H9 (cell line): ENCODE results near the gene EVL. TPM values are rescaled to one million over a fixed set of nuclear protein-coding genes. Genes with fewer than 3 reads are reported as not detected.

Source experiments
- DNase-seq: peaks from one replicate; pipeline ENCODE4 v3.0.0-alpha.2; 2017
- H2AFZ ChIP-seq: one replicate; pipeline ENCODE4 v1.6.1; 2013; ENCODE audit warnings: mild to moderate bottlenecking, low read length, control low read depth, moderate library complexity
- H2AK5ac ChIP-seq: 2 replicates; pipeline ENCODE4 v1.6.1; 2013; ENCODE audit warnings: low read length, control low read depth, mixed read lengths; ENCODE audit not compliant: insufficient read length
- H2BK120ac ChIP-seq: one replicate; pipeline ENCODE4 v1.6.1; 2013; ENCODE audit warnings: low read depth, mild to moderate bottlenecking, low read length, control low read depth, inconsistent platforms; ENCODE audit not compliant: poor library complexity, severe bottlenecking
- H2BK12ac ChIP-seq: 2 replicates; pipeline ENCODE4 v1.6.1; 2013; ENCODE audit warnings: low read length, control low read depth, mixed read lengths, low read depth; ENCODE audit not compliant: insufficient read length
- H2BK15ac ChIP-seq: 2 replicates; pipeline ENCODE4 v1.6.1; 2013; ENCODE audit warnings: low read depth, low read length, control low read depth
- H2BK20ac ChIP-seq: one replicate; pipeline ENCODE4 v1.6.1; 2013; ENCODE audit warnings: low read depth, mild to moderate bottlenecking, low read length, control low read depth, inconsistent platforms; ENCODE audit not compliant: poor library complexity, severe bottlenecking
- H2BK5ac ChIP-seq: 2 replicates; pipeline ENCODE4 v1.6.1; 2013; ENCODE audit warnings: low read length, control low read depth, mixed read lengths; ENCODE audit not compliant: insufficient read length
- H3K14ac ChIP-seq: 2 replicates; pipeline ENCODE4 v1.6.1; 2013; ENCODE audit warnings: low read length, control low read depth; ENCODE audit not compliant: insufficient read depth
- H3K18ac ChIP-seq: 2 replicates; pipeline ENCODE4 v1.6.1; 2013; ENCODE audit warnings: low read depth, mild to moderate bottlenecking, mixed read lengths, low read length, control low read depth; ENCODE audit not compliant: insufficient read length
- H3K23ac ChIP-seq: 2 replicates; pipeline ENCODE4 v1.6.1; 2013; ENCODE audit warnings: low read length, control low read depth, mixed read lengths, low read depth; ENCODE audit not compliant: insufficient read length
- H3K23me2 ChIP-seq: 2 replicates; pipeline ENCODE4 v1.6.1; 2013; ENCODE audit warnings: low read depth, mild to moderate bottlenecking, mixed read lengths, low read length, control low read depth; ENCODE audit not compliant: insufficient read length, poor library complexity, severe bottlenecking
- H3K27ac ChIP-seq: 2 replicates; pipeline ENCODE4 v1.5.1; 2013; ENCODE audit warnings: low read length, control low read depth, mixed read lengths, low read depth; ENCODE audit not compliant: insufficient read length
- H3K27me3 ChIP-seq: 2 replicates; pipeline ENCODE4 v1.6.1; 2013; ENCODE audit warnings: low read length, control low read depth, inconsistent platforms; ENCODE audit not compliant: insufficient read depth
- H3K4ac ChIP-seq: 2 replicates; pipeline ENCODE4 v1.6.1; 2013; ENCODE audit warnings: low read depth, mild to moderate bottlenecking, control low read depth, inconsistent platforms, low read length, moderate library complexity
- H3K4me1 ChIP-seq: 2 replicates; pipeline ENCODE4 v1.6.1; 2013; ENCODE audit warnings: low read length, control low read depth, inconsistent platforms; ENCODE audit not compliant: insufficient read depth
- H3K4me2 ChIP-seq: 2 replicates; pipeline ENCODE4 v1.6.1; 2013; ENCODE audit warnings: low read length, control low read depth, mixed read lengths; ENCODE audit not compliant: insufficient read length, insufficient read depth
- H3K56ac ChIP-seq: 2 replicates; pipeline ENCODE4 v1.6.1; 2013; ENCODE audit warnings: low read depth, mild to moderate bottlenecking, mixed read lengths, low read length, control low read depth; ENCODE audit not compliant: insufficient read length
- H3K79me1 ChIP-seq: 2 replicates; pipeline ENCODE4 v1.6.1; 2013; ENCODE audit warnings: low read depth, mild to moderate bottlenecking, moderate library complexity, low read length, control low read depth, inconsistent platforms; ENCODE audit not compliant: insufficient read depth, poor library complexity, severe bottlenecking
- H3K79me2 ChIP-seq: 2 replicates; pipeline ENCODE4 v1.6.1; 2013; ENCODE audit warnings: low read length, control low read depth, inconsistent platforms; ENCODE audit not compliant: insufficient read depth
- H3K9ac ChIP-seq: 2 replicates; pipeline ENCODE4 v1.6.1; 2013; ENCODE audit warnings: low read length, control low read depth, mixed read lengths; ENCODE audit not compliant: insufficient read length; ENCODE audit errors: extremely low read depth
- H3K9me3 ChIP-seq: one replicate; pipeline ENCODE4 v1.6.1; 2013; ENCODE audit warnings: low read depth, low read length, inconsistent platforms; ENCODE audit not compliant: control insufficient read depth
- H3T11ph ChIP-seq: one replicate; pipeline ENCODE4 v1.6.1; 2013; ENCODE audit warnings: mild to moderate bottlenecking, low read length, control low read depth, inconsistent platforms
- H4K20me1 ChIP-seq: one replicate; pipeline ENCODE4 v1.6.1; 2013; ENCODE audit not compliant: control insufficient read depth, insufficient read length, insufficient read depth
- H4K5ac ChIP-seq: 2 replicates; pipeline ENCODE4 v1.6.1; 2013; ENCODE audit warnings: low read depth, mild to moderate bottlenecking, mixed read lengths, low read length, control low read depth; ENCODE audit not compliant: insufficient read length
- H4K8ac ChIP-seq: replicated peaks from 2 replicates; pipeline ENCODE4 v1.6.1; 2013; ENCODE audit warnings: low read length, control low read depth, mixed read lengths, low read depth; ENCODE audit not compliant: insufficient read length
- H4K91ac ChIP-seq: 2 replicates; pipeline ENCODE4 v1.6.1; 2013; ENCODE audit warnings: low read depth, mild to moderate bottlenecking, moderate library complexity, mixed read lengths, low read length, control low read depth; ENCODE audit not compliant: insufficient read length
- H3K27ac Mint-ChIP-seq, 3 experiments: 2 replicates in 2 of 3; 3 replicates in 1 of 3; pipeline ENCODE4 v1.8.0; 2020 to 2021; ENCODE audit warnings: mixed read lengths in 3 of 3, mild to moderate bottlenecking in 1 of 3, moderate library complexity in 1 of 3
- H3K27me3 Mint-ChIP-seq: 2 replicates; pipeline ENCODE4 v1.8.0; 2021; ENCODE audit warnings: low read depth, mild to moderate bottlenecking, moderate library complexity, mixed read lengths
- H3K36me3 Mint-ChIP-seq, 3 experiments: 2 replicates in 2 of 3; 3 replicates in 1 of 3; pipeline ENCODE4 v1.8.0; 2020 to 2021; ENCODE audit warnings: low read depth in 3 of 3, mixed read lengths in 3 of 3; ENCODE audit not compliant: insufficient read depth in 1 of 3
- H3K4me1 Mint-ChIP-seq, 2 experiments: 2 replicates each; pipeline ENCODE4 v1.8.0; 2020; ENCODE audit warnings: mixed read lengths in 2 of 2
- H3K4me3 Mint-ChIP-seq, 2 experiments: 2 replicates in 1 of 2; 3 replicates in 1 of 2; pipeline ENCODE4 v1.8.0; 2020 to 2021; ENCODE audit warnings: mild to moderate bottlenecking in 2 of 2, mixed read lengths in 2 of 2, moderate library complexity in 1 of 2
- H3K9me3 Mint-ChIP-seq, 2 experiments: 2 replicates in 1 of 2; 3 replicates in 1 of 2; pipeline ENCODE4 v1.8.0; 2020; ENCODE audit warnings: mild to moderate bottlenecking in 2 of 2, mixed read lengths in 2 of 2, moderate library complexity in 1 of 2
- CTCF ChIP-seq: fragments of 200-600 bp; sonication (generic); conservative IDR thresholded peaks from 3 replicates; pipeline ENCODE4 v1.8.0; 2021; ENCODE audit warnings: antibody characterized with exemption, mild to moderate bottlenecking
- WGBS: extraction: QIAGEN DNeasy Blood & Tissue Kit; methylation state at CpG from one replicate; pipeline ENCODE4 v1.1.7; 2013; ENCODE audit warnings: missing lambda C conversion rate, low lambda C conversion rate, mixed read lengths; ENCODE audit not compliant: insufficient read length; ENCODE audit errors: extremely low coverage; 5-methylcytosine and 5-hydroxymethylcytosine counted together
- total RNA-seq: library from RNA; stranded (reverse); gene quantifications from 2 replicates; pipeline ENCODE4 v1.2.1, GENCODE V29; 2021

EVL gene
- total RNA-seq, 1 experiment from 2014 or later = 53.2 TPM

- no peak overlapping the region for H2BK5ac ChIP-seq
- no peak overlapping the region for H4K91ac ChIP-seq
- no peak for TF ChIP-seq CTCF
- no peaks in the 10 kb centered on the region for H4K20me1 ChIP-seq
- no peak overlapping the region for H2BK20ac ChIP-seq
- H3T11ph ChIP-seq = no peak overlapping the region
- no peaks in the 10 kb centered on the region for H3K79me1 ChIP-seq
- no peaks in the 10 kb centered on the region for H3K36me3 Mint-ChIP-seq
- no peak overlapping the region for H4K5ac ChIP-seq
- H3K79me2 ChIP-seq = no peaks in the 10 kb centered on the region
- H3K4me1 ChIP-seq = no peaks in the 10 kb centered on the region
- no peaks in the 10 kb centered on the region for H3K27me3 ChIP-seq
- H2AK5ac ChIP-seq = no peak overlapping the region
- no peak overlapping the region for H3K14ac ChIP-seq
- no peak overlapping the region for H3K27ac ChIP-seq
- no peak overlapping the region for H4K8ac ChIP-seq
- no peak overlapping the region for H2BK12ac ChIP-seq
- H3K27ac Mint-ChIP-seq = no peak overlapping the region
- no peaks in the 10 kb centered on the region for H3K9me3 ChIP-seq
- H3K4me3 Mint-ChIP-seq = no peak overlapping the region
- H3K9me3 Mint-ChIP-seq = no peaks in the 10 kb centered on the region
- H3K23me2 ChIP-seq = no peaks in the 10 kb centered on the region
- H2BK120ac ChIP-seq = no peak overlapping the region
- no peak overlapping the region for H2BK15ac ChIP-seq
- no peak for DNase-seq
- no peak overlapping the region for H3K4me2 ChIP-seq
- no CpG with 5 or more reads among the region's 3 CpGs for WGBS
- H3K18ac ChIP-seq = no peak overlapping the region
- H3K4ac ChIP-seq = no peak overlapping the region
- H3K23ac ChIP-seq = no peak overlapping the region
- no peak overlapping the region for H2AFZ ChIP-seq
- no peak overlapping the region for H3K9ac ChIP-seq
- no peak overlapping the region for H3K56ac ChIP-seq
- H3K4me1 Mint-ChIP-seq = no peaks in the 10 kb centered on the region
- no peaks in the 10 kb centered on the region for H3K27me3 Mint-ChIP-seq
These were observed 16.4 kb upstream of the EVL start for GRCh38 chr14:100048786-100049185.
